CD14-positive monocyte (primary cell): ENCODE results near the gene SLC12A7. TPM values are rescaled to one million over a fixed set of nuclear protein-coding genes. Genes with fewer than 3 reads are reported as not detected.

Experiments used
- DNase-seq, 3 donors: peaks; one replicate each; pipeline ENCODE4 v3.0.0-alpha.2; 2011 to 2022
- H2AFZ ChIP-seq: 2 replicates; pipeline ENCODE4 v1.6.0; 2012; ENCODE audit warnings: mild to moderate bottlenecking, low read depth, low read length, inconsistent platforms; ENCODE audit not compliant: insufficient read depth, poor library complexity, severe bottlenecking
- H3K27ac ChIP-seq, 2 donors: 1 replicate in 1 of 2; 2 replicates in 1 of 2; pipeline ENCODE4 v1.5.1; 2012 to 2013; ENCODE audit warnings: low read length in 2 of 2, control low read depth in 1 of 2, inconsistent platforms in 1 of 2, low read depth in 1 of 2, mild to moderate bottlenecking in 1 of 2
- H3K27me3 ChIP-seq, 2 donors: one replicate each; pipeline versions ENCODE4 v1.6.0 to v1.6.1; 2011 to 2013; ENCODE audit warnings: low read length in 2 of 2; ENCODE audit not compliant: control insufficient read depth in 2 of 2, insufficient read depth in 2 of 2
- H3K36me3 ChIP-seq, 2 donors: replicated peaks in 1 of 2; 1 replicate in 1 of 2; 2 replicates in 1 of 2; pipeline versions ENCODE4 v1.5.1 to v1.6.1; 2012 to 2013; ENCODE audit warnings: low read length in 2 of 2, control low read depth in 1 of 2, inconsistent platforms in 1 of 2, mild to moderate bottlenecking in 1 of 2; ENCODE audit not compliant: insufficient read depth in 2 of 2, control insufficient read depth in 1 of 2
- H3K4me1 ChIP-seq, 2 donors: 1 replicate in 1 of 2; 2 replicates in 1 of 2; pipeline versions ENCODE4 v1.5.1 to v1.6.1; 2012 to 2013; ENCODE audit warnings: low read length in 2 of 2, control low read depth in 1 of 2, inconsistent platforms in 1 of 2, mild to moderate bottlenecking in 1 of 2, moderate library complexity in 1 of 2; ENCODE audit not compliant: insufficient read depth in 2 of 2, control insufficient read depth in 1 of 2
- H3K4me2 ChIP-seq: replicated peaks from 2 replicates; pipeline ENCODE3; 2012; ENCODE audit warnings: low read length, moderate library complexity, mild to moderate bottlenecking; ENCODE audit not compliant: poor library complexity, severe bottlenecking; ENCODE audit errors: extremely low read depth
- H3K4me3 ChIP-seq, 3 experiments: fragments of 200-600 bp in 1 of 3; sonication (generic) in 1 of 3; replicated peaks in 1 of 3; 1 replicate in 2 of 3; 2 replicates in 1 of 3; pipeline ENCODE4 v1.5.1; 2011 to 2013; ENCODE audit warnings: low read length in 3 of 3, mild to moderate bottlenecking in 3 of 3, control low read depth in 2 of 3, low read depth in 2 of 3, inconsistent platforms in 1 of 3, moderate library complexity in 1 of 3
- H3K79me2 ChIP-seq: 2 replicates; pipeline ENCODE4 v1.6.0; 2012; ENCODE audit warnings: mild to moderate bottlenecking, control low read depth, inconsistent platforms, low read length, moderate library complexity; ENCODE audit not compliant: insufficient read depth
- H3K9ac ChIP-seq: 2 replicates; pipeline ENCODE4 v1.6.0; 2017; ENCODE audit warnings: low read length, mild to moderate bottlenecking; ENCODE audit not compliant: insufficient read depth, poor library complexity, severe bottlenecking
- H3K9me3 ChIP-seq, 2 donors: replicated peaks in 1 of 2; 1 replicate in 1 of 2; 2 replicates in 1 of 2; pipeline versions ENCODE4 v1.5.1 to v1.6.1; 2012 to 2013; ENCODE audit warnings: low read length in 2 of 2, control low read depth in 1 of 2; ENCODE audit not compliant: control insufficient read depth in 1 of 2, insufficient read depth in 1 of 2
- H4K20me1 ChIP-seq: 2 replicates; pipeline ENCODE4 v1.6.0; 2012; ENCODE audit warnings: mild to moderate bottlenecking, low read length, control low read depth, moderate library complexity; ENCODE audit not compliant: insufficient read depth
- H3K27ac Mint-ChIP-seq, 7 donors: one replicate each; pipeline ENCODE4 v1.8.0; 2020; ENCODE audit warnings: mild to moderate bottlenecking in 7 of 7, mixed read lengths in 7 of 7, moderate library complexity in 6 of 7, inconsistent platforms in 2 of 7
- H3K27me3 Mint-ChIP-seq, 3 donors: one replicate each; pipeline ENCODE4 v1.8.0; 2021 to 2022; ENCODE audit warnings: low read depth in 3 of 3, mild to moderate bottlenecking in 3 of 3, mixed read lengths in 3 of 3, moderate library complexity in 3 of 3, inconsistent platforms in 1 of 3
- H3K36me3 Mint-ChIP-seq, 2 donors: one replicate each; pipeline ENCODE4 v1.8.0; 2020; ENCODE audit warnings: mixed read lengths in 2 of 2, inconsistent platforms in 1 of 2, mild to moderate bottlenecking in 1 of 2
- H3K4me1 Mint-ChIP-seq: one replicate; pipeline ENCODE4 v1.8.0; 2020; ENCODE audit warnings: mild to moderate bottlenecking, mixed read lengths
- H3K4me3 Mint-ChIP-seq, 2 donors: one replicate each; pipeline ENCODE4 v1.8.0; 2020; ENCODE audit warnings: mild to moderate bottlenecking in 2 of 2, mixed read lengths in 2 of 2, moderate library complexity in 1 of 2
- H3K9me3 Mint-ChIP-seq, 7 donors: one replicate each; pipeline ENCODE4 v1.8.0; 2020 to 2022; ENCODE audit warnings: mixed read lengths in 7 of 7, mild to moderate bottlenecking in 6 of 7, moderate library complexity in 6 of 7, inconsistent platforms in 2 of 7
- CTCF ChIP-seq: fragments of 200-600 bp; IDR thresholded peaks from one replicate; pipeline ENCODE4 v1.8.0; 2022; ENCODE audit warnings: antibody characterized with exemption, mild to moderate bottlenecking
- WGBS: methylation state at CpG from one replicate; pipeline ENCODE4 v1.1.5; 2013; ENCODE audit warnings: missing lambda C conversion rate; ENCODE audit not compliant: insufficient coverage; 5-methylcytosine and 5-hydroxymethylcytosine counted together
- intact Hi-C, 2 donors: fragments of 100-400 bp; cut with micrococcal nuclease; formaldehyde crosslinking; loops; one replicate each; pipeline versions ENCODE4 v1.15.0 to v1.15.1; 2023
- polyA plus RNA-seq, 3 donors: library from polyadenylated mRNA; depleted of rRNA in 1 of 3; unstranded in 2 of 3; stranded (reverse) in 1 of 3; fragments of 300-500 nt in 2 of 3; fragments of >200 nt in 1 of 3; fragmentation: Illumina TruSeq in 2 of 3; gene quantifications; 1 replicate in 2 of 3; 2 replicates in 1 of 3; pipeline ENCODE4 v1.2.3, GENCODE V29; 2012 to 2021

SLC12A7 gene
- polyA plus RNA-seq, 3 donors = 8.2 to 31.2 (median 12.5) TPM

- peak overlapping the region; percentile 44 to 96 (median 94) for H3K27ac Mint-ChIP-seq
- under 1% methylated on average over 23 of the region's 27 CpGs for WGBS
- H3K4me2 ChIP-seq = peak overlapping the region; percentile 55
- H3K9me3 Mint-ChIP-seq = no peaks in the 10 kb centered on the region
- peaks cover 6 to 12% of the 10 kb centered on the region in 2 donors for H3K36me3 Mint-ChIP-seq
- H3K79me2 ChIP-seq = peaks cover 15% of the 10 kb centered on the region
- H3K4me3 ChIP-seq = peak overlapping the region in 2 of 3 experiments; percentile 34 to 41
- H3K9ac ChIP-seq = peak overlapping the region; percentile 34
- peak overlapping the region; percentile 69 to 78 for H3K4me3 Mint-ChIP-seq
- peak; percentile 25 to 72 (median 70) for DNase-seq
- H3K27me3 ChIP-seq = peaks cover 0 to 3% of the 10 kb centered on the region in 2 donors
- H3K27ac ChIP-seq = no peak overlapping the region
- H4K20me1 ChIP-seq = peaks cover 87% of the 10 kb centered on the region
- no peaks in the 10 kb centered on the region for H3K9me3 ChIP-seq
- TF ChIP-seq CTCF = no peak
- peaks cover 0 to 12% (median 6%) of the 10 kb centered on the region in 3 donors for H3K27me3 Mint-ChIP-seq
- intact Hi-C loops = loop anchor here in 1 of 2 donors (10.0 kb wide), 2 partner anchors 240 to 370 kb away; partner anchors contain the start of gene CLPTM1L
- no peak overlapping the region for H2AFZ ChIP-seq
- H3K4me1 ChIP-seq = peaks cover 61 to 63% of the 10 kb centered on the region in 2 donors
- peaks cover 72% of the 10 kb centered on the region for H3K4me1 Mint-ChIP-seq
- H3K36me3 ChIP-seq = no peaks in the 10 kb centered on the region
Observed at GRCh38 chr5:1104327-1105006, 7.4 kb downstream of the SLC12A7 start.

- peak overlapping the region; percentile 55 for H3K4me2 ChIP-seq
- peak overlapping the region in 6 of 7 donors; percentile 84 to 96 (median 94) for H3K27ac Mint-ChIP-seq
- H3K27me3 Mint-ChIP-seq = peaks cover 0 to 12% (median 6%) of the 10 kb centered on the region in 3 donors
- peaks cover 94% of the 10 kb centered on the region for H4K20me1 ChIP-seq
- no peak overlapping the region for H2AFZ ChIP-seq
- peaks cover 6 to 8% of the 10 kb centered on the region in 2 donors for H3K36me3 Mint-ChIP-seq
- no peaks in the 10 kb centered on the region for H3K9me3 ChIP-seq
- peak in 2 of 3 donors; percentile 42 to 51 for DNase-seq
- H3K4me1 ChIP-seq = peaks cover 54 to 55% of the 10 kb centered on the region in 2 donors
- WGBS = 8% methylated on average over 32 of the region's 33 CpGs
- H3K79me2 ChIP-seq = peaks cover 15% of the 10 kb centered on the region
- no peaks in the 10 kb centered on the region for H3K36me3 ChIP-seq
- no peak for TF ChIP-seq CTCF
- peak overlapping the region in 2 of 3 experiments; percentile 34 to 41 for H3K4me3 ChIP-seq
- peaks cover 66% of the 10 kb centered on the region for H3K4me1 Mint-ChIP-seq
- peak overlapping the region; percentile 75 to 78 for H3K4me3 Mint-ChIP-seq
- H3K27me3 ChIP-seq = no peaks in the 10 kb centered on the region
- no peaks in the 10 kb centered on the region for H3K9me3 Mint-ChIP-seq
- H3K9ac ChIP-seq = peak overlapping the region; percentile 34
- intact Hi-C loops = loop anchor here in 1 of 2 donors (10.0 kb wide), 2 partner anchors 241 to 371 kb away; partner anchors contain the start of gene CLPTM1L
- H3K27ac ChIP-seq = no peak overlapping the region
Observed at GRCh38 chr5:1103505-1104326, 8.1 kb downstream of the SLC12A7 start.
